HT-29 (cell line): ENCODE results near the gene ABI3BP. TPM values are rescaled to one million over a fixed set of nuclear protein-coding genes. Genes with fewer than 3 reads are reported as not detected.

Experiments used
- DNase-seq: peaks from one replicate; pipeline ENCODE4 v3.0.0-alpha.2; 2015; ENCODE audit warnings: low spot score
- total RNA-seq: library from RNA; depleted of rRNA; stranded (reverse); fragments of >200 nt; shearing (Covaris generic); gene quantifications from 2 replicates; pipeline ENCODE4 v1.2.3, GENCODE V29; 2014

ABI3BP gene
- total RNA-seq, 1 experiment from 2014 or later: not detected

- no peak for DNase-seq
Observed at GRCh38 chr3:100838157-100838556, 155.1 kb downstream of the ABI3BP start.

- DNase-seq: no peak
Observed at GRCh38 chr3:100836661-100837060, 156.6 kb downstream of the ABI3BP start.

DNA sequence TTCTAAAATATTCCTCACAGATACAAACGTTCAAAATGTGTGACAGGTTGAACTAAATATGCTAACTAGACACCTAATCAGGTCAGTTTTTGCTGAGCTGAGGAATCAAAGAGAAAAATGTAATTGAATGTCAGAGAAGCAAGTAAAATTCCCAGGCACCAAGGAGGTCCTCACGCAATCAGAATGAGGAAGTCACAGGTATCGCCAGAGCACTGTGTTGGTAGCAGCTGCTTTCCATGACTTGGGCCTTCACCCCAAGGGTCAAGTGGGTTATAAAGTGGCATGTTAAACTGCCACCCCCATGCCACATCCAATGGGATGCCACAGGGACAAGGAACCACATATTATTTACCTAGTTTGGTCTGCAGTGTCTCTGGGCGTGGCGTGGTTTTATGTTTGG is 158.9 kb downstream of the ABI3BP start:
- no peak for DNase-seq

GRCh38 chr3:100833483-100833882 is 159.7 kb downstream of the ABI3BP start:
- no peak for DNase-seq

GRCh38 chr3:100831629-100832028 is 161.6 kb downstream of the ABI3BP start:
- DNase-seq: no peak

DNA sequence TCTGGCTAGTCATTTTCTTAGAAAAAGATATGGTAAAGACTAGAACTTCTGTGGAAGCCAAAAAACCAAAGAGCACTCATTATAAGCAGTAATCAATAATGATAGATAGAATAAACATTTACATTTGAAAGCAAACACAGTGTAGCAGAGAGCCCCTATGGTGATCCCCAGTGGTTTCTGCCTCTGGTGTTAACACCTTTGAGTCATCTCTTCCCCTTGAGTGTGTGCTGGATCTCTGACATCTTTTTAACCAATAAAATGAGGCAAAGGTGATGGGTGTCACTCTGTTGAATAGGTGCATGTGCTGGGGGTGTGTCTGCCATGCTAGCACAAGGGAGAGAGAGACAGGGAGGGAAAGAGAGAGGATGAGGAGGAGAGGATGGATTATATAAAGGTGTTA is 162.3 kb downstream of the ABI3BP start:
- no peak for DNase-seq

DNA sequence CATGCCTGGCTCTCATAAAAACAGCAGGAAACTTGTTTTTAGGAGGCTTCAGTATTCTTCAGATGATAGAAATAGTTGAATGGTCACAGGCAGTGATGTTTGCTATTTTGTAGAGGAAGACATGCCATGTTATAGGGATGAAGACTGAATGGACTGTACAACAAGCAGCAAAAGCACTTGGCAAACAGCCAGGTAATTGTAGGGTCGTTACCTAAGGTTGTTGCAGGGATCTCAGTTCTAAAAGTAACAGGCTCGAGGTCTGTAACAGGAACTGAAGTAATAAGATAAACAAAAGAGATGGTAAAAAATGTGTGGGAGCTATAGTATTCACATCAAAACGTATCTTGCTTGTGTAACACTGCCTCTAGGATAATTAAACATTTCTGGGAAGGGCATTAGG is 167.6 kb downstream of the ABI3BP start:
- no peak for DNase-seq

DNA sequence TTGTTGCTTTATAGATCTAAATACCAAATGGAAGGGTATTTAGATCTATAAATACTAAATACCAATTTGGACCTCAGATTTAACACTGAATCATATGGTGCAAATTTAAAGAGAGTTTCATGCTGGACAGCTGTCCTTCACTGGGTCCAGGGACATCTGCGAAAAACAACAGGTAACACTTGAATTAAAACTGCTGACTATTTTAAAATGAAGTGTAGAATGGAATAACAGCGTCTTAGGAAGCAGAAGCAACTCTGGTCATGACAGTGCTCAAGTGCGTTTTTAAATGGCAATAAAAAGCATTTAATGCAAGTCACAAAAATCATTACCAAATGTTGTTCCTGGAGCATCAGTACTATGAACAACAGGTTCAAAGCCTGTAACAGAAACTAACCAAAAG is 177.6 kb downstream of the ABI3BP start:
- DNase-seq: no peak

- no peak for DNase-seq
Observed at GRCh38 chr3:100813828-100814227, 179.4 kb downstream of the ABI3BP start.

DNA sequence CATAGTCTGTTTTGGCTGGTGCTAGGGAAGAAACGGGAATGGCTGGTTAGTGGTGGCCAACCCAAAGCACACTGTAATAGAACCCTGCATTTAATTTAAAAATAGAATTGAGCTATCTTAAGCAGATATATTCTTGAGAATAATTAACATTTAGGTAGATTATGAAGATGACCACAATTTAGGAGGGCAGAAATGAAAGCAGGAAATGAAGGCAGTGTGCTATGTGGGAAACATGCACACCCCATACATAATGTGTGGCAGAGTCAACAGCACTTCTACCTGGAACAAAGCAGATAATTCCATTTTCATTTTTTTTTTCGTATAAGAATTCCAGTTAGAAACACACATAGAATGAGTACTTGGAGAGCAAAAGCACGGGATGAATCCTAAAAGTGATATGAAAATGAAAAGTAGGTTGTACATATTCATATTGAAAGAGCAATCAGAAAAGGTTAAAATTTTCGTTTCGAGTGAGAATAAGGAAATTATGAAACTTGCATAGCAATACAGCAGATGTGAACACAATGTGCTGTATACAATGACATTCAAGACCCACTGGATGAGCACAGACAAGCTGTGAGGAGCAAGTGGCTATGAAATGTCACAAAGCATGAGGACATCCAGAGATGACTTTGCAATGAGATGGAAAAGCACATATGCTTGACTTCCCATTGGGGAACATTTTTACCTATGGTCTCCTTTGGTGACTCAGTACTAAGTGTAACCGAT is 181.3 kb downstream of the ABI3BP start:
- DNase-seq: no peak

DNA sequence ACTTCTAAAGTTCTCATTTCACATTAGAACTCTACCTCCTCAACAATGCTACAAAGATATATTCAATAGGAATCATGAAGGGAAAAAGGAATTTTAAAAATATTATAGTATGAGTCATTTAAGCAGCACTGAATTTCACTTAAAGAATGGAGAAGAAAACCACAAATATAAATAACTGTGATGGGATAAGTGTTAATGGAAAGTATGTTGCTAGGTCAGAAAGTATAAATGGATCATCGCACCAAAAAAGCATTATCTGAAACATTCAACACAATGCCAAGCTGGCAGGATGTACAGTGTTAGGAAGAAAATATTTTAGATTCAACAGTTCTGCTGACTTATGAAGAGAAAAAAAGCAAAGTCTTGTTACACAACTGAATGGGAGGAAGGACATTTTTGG is 182.6 kb downstream of the ABI3BP start:
- no peak for DNase-seq

DNA sequence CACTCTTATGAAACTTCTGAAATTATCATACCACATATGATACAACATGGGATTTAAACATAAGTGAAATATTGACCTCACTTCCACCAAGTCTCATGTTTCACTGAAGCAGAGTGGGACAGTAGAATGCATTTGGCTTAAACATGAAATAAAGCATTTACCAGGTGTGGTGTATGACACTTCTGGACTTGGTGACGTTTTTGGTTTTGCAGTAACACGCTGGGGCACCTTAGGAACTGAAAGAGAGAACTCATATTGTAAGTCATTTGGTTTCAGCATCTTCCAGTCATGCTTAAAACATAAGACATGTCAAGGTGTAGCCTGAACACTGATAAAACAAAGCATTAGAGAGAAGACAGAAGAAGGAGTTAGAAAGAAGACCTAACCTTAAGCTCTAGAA is 188.6 kb downstream of the ABI3BP start:
- no peak for DNase-seq

GRCh38 chr3:100803711-100804110 is 189.5 kb downstream of the ABI3BP start:
- no peak for DNase-seq

GRCh38 chr3:100802126-100802525 is 191.1 kb downstream of the ABI3BP start:
- DNase-seq: peak; percentile 22

GRCh38 chr3:100798012-100798411 is 195.2 kb downstream of the ABI3BP start:
- DNase-seq: no peak

DNA sequence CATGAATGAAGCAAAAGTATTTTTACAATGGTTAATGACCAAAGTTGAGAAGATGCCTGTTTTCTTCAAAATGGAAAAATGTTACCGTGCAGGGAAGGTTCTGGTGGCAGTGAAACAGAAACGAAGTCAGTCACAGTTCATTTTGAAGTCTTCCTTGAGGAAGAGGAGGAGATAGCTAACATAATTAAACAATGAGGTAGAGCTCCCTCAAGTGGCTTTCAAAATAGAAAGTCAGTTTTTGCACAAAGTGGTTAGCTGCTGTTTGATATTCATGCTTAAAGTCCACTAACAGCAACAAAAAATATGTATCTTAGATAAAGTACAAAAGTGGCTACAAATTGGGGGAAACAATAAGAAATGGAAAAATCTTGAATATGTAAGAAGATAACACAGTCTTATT is 196.7 kb downstream of the ABI3BP start:
- peak; percentile 42 for DNase-seq

GRCh38 chr3:100789579-100789978 is 203.6 kb downstream of the ABI3BP start:
- no peak for DNase-seq

DNA sequence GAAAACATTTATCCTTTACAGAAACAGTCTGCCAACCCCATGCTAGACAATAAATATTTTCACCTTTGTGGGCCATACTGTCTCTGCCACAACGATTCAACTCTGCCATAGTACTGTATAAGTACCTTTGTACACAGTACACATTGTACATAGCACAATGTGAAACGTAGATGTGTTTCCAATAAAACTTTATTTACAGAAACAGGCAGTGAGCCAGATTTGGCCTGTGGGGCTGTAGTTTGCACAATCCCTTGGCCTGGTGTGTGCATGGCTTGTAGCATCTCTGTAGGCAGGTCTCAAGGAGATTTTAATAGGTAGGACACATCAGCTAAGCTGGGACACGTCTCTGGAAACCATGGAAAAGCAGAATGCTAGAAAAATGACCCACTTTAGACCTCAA is 209.6 kb downstream of the ABI3BP start:
- DNase-seq: no peak

GRCh38 chr3:100782906-100783305 is 210.3 kb downstream of the ABI3BP start:
- no peak for DNase-seq

DNA sequence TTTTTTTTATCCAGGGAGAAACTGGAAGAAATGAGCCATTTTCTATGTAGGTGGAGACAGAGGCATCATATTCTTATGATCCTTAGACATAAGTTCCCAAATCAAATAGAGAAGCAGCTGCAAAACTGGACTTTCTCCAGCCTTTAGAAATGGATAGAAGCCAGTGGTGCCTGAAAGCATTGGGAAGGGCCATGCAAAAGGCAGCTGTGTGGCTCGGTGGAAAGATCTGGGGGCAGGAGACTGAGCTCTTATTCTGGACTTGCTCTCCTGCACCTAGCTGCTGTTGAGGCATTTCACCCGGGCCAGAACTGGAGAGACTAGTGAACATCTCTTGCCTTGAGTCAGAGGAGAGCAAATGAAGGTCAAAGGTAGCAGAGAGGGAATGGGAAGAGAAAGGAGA is 210.9 kb downstream of the ABI3BP start:
- no peak for DNase-seq

- no peak for DNase-seq
Observed at GRCh38 chr3:100781301-100781700, 211.9 kb downstream of the ABI3BP start.

DNA sequence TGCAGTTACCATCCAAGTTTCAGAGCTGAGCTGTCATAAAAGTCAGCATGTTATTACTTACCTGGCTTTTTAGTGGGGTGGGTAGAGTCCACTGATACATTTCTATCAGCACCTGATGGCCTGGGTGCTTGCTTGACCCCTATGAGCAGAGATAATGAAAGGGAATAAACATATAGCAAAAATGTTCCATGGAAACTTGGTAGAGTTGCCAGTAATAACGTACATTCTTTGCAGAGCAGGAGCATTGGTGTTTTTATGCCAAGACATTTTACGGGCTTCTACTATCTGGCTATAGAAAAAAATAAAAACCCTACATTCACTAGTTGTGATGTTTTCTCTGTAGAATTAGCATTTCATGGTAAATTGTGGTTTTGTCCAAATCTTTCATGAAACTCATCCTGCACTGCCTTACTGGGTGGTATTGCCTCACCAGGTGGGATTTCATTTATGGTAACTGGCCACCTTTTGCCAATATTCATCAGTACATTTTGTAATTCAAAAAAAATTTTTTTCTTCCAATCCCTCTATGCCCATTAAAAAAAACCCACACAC is 213.1 kb downstream of the ABI3BP start:
- DNase-seq: no peak

GRCh38 chr3:100779480-100779879 is 213.7 kb downstream of the ABI3BP start:
- DNase-seq: no peak

- no peak for DNase-seq
Observed at GRCh38 chr3:100777271-100777670, 215.9 kb downstream of the ABI3BP start.
